GM12873 (cell line): ENCODE measurements around the gene OR10A6.

Experiments used
- CTCF ChIP-seq: IDR thresholded peaks from 2 replicates; pipeline ENCODE4 v1.5.1; 2012; ENCODE audit warnings: low read depth, mild to moderate bottlenecking, moderate library complexity, low read length, control low read depth; ENCODE audit not compliant: insufficient read depth; ENCODE audit errors: missing control alignments

Gene OR10A6

DNA sequence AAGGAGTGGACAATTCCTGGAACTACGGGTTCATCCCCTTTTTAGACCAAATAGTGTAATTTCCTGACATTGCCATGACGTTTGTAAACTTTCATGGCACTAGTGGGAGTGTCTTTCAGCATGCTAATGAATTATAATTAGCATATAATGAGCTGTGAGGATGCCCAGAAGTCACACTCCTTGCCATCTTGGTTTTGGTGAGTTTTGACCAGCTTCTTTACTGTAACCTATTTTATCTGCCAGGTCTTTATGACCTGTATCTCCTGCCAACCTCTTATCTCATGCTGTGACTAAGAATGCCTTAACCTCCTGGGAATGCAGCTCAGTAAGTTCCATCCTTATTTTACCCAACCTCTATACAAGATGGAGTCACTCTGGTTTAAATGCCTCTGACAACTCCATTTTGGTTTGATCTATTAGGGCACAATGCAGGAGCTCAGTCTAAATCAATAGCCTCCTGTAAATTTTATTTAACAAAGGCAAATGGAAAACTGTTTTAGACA lies 20.7 kb downstream of the OR10A6 start:
- no peak for TF ChIP-seq CTCF

- TF ChIP-seq CTCF, result no peak
Observed at GRCh38 chr11:7909585-7910285, 21.3 kb downstream of the OR10A6 start.

DNA sequence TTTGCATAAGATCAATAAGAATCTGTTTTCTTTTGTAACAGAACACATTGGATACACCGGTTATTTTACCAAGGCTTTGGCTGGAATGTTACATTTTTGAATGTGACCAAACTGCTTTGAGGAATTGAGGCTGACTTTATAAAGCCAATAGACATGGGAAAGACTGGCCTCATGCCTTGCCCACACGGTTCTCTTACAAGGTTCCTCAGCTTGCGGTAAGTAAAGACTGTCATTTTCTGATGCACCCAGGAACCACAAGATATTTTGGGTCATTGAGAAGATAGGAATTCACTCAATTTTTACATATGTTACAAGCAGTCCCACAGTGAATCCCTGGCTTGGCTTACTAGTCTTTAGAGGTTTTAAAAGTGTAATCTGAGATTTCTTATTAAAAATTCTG lies 23.9 kb downstream of the OR10A6 start:
- no peak for TF ChIP-seq CTCF

DNA sequence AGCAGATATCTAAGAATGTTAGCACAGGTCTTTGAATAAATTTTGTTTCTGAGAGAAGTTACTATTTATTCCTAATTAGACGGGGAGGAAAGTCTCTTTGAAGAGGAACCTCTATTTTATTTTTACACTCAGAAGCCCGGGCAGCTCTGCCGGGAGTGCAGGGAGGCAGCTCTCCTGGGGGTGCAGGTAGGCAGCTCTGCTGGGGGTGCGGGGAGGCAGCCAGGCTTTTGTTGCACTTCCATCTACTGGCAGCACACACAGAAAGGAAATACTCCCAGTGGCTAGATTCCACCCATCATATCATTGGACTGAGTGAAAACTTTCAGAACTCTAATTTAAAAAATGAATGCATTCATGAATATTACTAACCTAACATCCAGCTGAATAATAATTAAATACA lies 24.6 kb downstream of the OR10A6 start:
- TF ChIP-seq CTCF, result no peak

DNA sequence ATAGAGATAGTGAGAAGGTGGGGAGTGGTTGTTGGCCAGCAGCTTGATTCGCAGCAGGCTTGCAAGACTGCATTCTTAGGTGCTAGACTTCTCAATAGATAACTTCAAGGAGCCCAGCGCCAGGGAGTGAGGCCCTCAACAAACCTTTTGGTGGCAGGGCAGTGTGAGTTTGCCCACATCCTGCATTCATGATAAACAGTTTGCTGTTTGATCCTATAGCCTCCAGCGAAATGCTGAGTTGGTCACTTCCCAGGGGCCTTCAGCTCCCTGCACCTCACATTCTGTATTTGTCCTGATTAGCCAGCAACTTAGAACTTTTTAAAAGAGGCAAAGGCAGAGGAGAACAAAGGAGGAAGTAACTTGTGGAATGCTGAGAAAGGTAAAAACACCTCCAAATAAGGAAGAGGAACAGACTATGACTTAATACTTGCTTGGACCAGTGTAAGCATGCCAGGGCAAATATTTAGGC lies 25.1 kb downstream of the OR10A6 start:
- TF ChIP-seq CTCF, result no peak

- TF ChIP-seq CTCF, result no peak
Observed at GRCh38 chr11:7905549-7905948, 25.5 kb downstream of the OR10A6 start.

DNA sequence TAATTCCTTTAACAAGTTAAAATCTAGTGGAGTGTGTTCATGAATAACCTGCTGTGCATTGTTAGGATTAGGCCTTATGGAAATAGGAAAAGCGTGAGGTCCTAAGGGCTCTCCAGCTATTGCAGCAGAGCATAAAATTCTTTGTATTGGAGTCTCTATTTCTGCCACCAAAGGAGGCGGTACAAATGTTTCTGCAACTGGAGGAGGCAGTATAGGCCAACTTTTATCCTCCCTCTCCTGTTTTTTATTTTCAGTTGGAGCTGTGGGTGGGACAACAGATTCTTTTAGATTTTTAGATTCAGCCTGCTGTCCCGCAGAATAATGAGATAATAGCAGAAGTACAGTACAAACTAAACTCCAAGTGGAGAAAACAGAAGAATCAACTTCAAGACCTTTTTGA lies 26.2 kb downstream of the OR10A6 start:
- TF ChIP-seq CTCF, result no peak
